ENCODE results near the gene DMXL1.

The DMXL1 gene

DNA sequence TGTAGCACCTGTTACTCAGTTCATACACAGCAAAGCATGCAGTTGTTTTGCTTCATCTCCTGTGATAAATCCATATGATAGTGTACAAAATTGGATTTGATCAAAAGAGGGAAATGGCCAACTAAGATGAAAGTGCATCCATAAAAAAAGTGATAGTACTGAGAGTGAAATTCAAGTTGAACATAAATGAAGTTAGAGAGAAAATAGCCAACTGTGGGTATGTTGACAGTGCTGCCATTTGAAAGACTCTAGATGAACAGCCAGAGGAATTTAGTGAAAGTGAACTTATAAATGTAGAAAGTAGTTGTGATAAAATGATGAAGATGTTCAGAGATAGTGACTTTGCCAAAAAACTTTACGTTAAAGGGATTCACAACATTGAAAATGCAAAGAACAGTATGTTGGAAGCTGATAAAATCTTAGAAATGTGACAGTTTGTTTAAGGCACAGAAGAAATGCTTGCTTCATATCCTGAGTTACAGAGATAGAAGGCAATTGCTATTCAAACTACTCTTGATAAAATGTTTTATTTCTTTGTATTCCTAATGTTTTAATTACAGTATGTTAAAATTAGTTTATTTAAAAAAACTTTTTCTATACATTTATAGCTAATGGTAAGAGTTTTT lies 119.7 kb downstream of the DMXL1 start:
- Histone ChIP-seq H3K27me3 (ENCODE audit: insufficient read depth, low read length, poor library complexity) (no peaks in the 10 kb centered on the region), H2AFZ (ENCODE audit: low read depth, low read length) (no peak overlapping the region), H3K4me2 (ENCODE audit: insufficient read depth, low read length) (no peak overlapping the region), H3K79me2 (ENCODE audit: insufficient read depth, low read length) (no peaks in the 10 kb centered on the region), H3K4me1 (ENCODE audit: insufficient read depth, low read length) (peaks cover 15% of the 10 kb centered on the region), H3K4me3 (ENCODE audit: low read depth in 1 of 2, low read length in 2 of 2) (no peak overlapping the region), H3K36me3 (ENCODE audit: insufficient read depth, low read length) (peaks cover 30% of the 10 kb centered on the region; the same call in 1 of the 2 replicates), H3K9ac (ENCODE audit: low read depth, low read length) (no peak overlapping the region), H3K27ac (ENCODE audit: low read length) (no peak overlapping the region), H4K20me1 (ENCODE audit: insufficient read depth, low read length) (no peaks in the 10 kb centered on the region), H3K9me3 (ENCODE audit: insufficient read depth, low read length, severe bottlenecking) (no peaks in the 10 kb centered on the region)
- DNase-seq (no peak), ATAC-seq (ENCODE audit: insufficient read depth, low read depth) (no peak)
- TF ChIP-seq EZH2 (IDR thresholded peaks at IDR 0.05; ENCODE audit: borderline replicate concordance, low read depth, low read length, severe bottlenecking) = no peak
- no peak for TF ChIP-seq CTCF (IDR thresholded peaks at IDR 0.05; ENCODE audit: borderline replicate concordance, extremely low read depth, low read length, poor library complexity, severe bottlenecking)

DNA sequence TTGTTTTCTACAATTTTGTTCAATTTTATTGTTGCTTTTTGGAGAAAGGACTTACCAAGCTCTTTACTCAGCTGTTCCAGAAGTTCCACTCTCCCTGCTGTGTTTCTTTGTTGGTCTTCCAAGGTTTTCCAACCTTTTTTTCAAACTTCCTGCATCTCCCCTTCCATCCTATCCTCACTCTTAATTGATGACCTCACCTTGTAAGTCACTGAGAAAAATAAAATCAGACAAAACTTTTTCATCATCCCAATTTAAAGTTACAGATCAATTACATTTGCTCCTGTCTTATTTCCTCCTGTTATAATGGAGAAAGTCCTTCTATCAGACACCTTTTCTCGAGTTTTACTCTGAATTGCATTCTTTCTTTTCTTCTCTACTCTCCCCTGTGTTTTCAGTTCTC lies 121.1 kb downstream of the DMXL1 start:
- no peak overlapping the region for H3K4me2 ChIP-seq (ENCODE audit: insufficient read depth, low read length)
- no peaks in the 10 kb centered on the region for H3K27me3 ChIP-seq (ENCODE audit: insufficient read depth, low read length, poor library complexity)
- H3K36me3 ChIP-seq (ENCODE audit: insufficient read depth, low read length) = peaks cover 39% of the 10 kb centered on the region; the same call in 1 of the 2 replicates
- H3K4me1 ChIP-seq (ENCODE audit: insufficient read depth, low read length) = peaks cover 15% of the 10 kb centered on the region
- no peak overlapping the region for H2AFZ ChIP-seq (ENCODE audit: low read depth, low read length)
- no peak for ATAC-seq (ENCODE audit: insufficient read depth, low read depth)
- H3K9me3 ChIP-seq (ENCODE audit: insufficient read depth, low read length, severe bottlenecking) = no peaks in the 10 kb centered on the region
- TF ChIP-seq EZH2 (IDR thresholded peaks at IDR 0.05; ENCODE audit: borderline replicate concordance, low read depth, low read length, severe bottlenecking) (no peak), CTCF (IDR thresholded peaks at IDR 0.05; ENCODE audit: borderline replicate concordance, extremely low read depth, low read length, poor library complexity, severe bottlenecking) (no peak)
- no peak overlapping the region for H3K4me3 ChIP-seq (ENCODE audit: low read depth in 1 of 2, low read length in 2 of 2)
- H3K9ac ChIP-seq (ENCODE audit: low read depth, low read length) = no peak overlapping the region
- no peaks in the 10 kb centered on the region for H3K79me2 ChIP-seq (ENCODE audit: insufficient read depth, low read length)
- H4K20me1 ChIP-seq (ENCODE audit: insufficient read depth, low read length) = no peaks in the 10 kb centered on the region
- H3K27ac ChIP-seq (ENCODE audit: low read length) = 0 out of 2 replicates have a peak overlapping the region, but pooled peaks have one; percentile 17
- DNase-seq = no peak

- ATAC-seq (ENCODE audit: insufficient read depth, low read depth) = no peak
- H3K4me2 ChIP-seq (ENCODE audit: insufficient read depth, low read length) = no peak overlapping the region
- peaks cover 39% of the 10 kb centered on the region for H3K36me3 ChIP-seq (ENCODE audit: insufficient read depth, low read length)
- no peaks in the 10 kb centered on the region for H3K4me1 ChIP-seq (ENCODE audit: insufficient read depth, low read length)
- no peak overlapping the region for H3K4me3 ChIP-seq (ENCODE audit: low read depth in 1 of 2, low read length in 2 of 2)
- H3K27ac ChIP-seq (ENCODE audit: low read length) = no peak overlapping the region
- H3K9ac ChIP-seq (ENCODE audit: low read depth, low read length) = no peak overlapping the region
- no peaks in the 10 kb centered on the region for H3K27me3 ChIP-seq (ENCODE audit: insufficient read depth, low read length, poor library complexity)
- H2AFZ ChIP-seq (ENCODE audit: low read depth, low read length) = no peak overlapping the region
- H4K20me1 ChIP-seq (ENCODE audit: insufficient read depth, low read length) = no peaks in the 10 kb centered on the region
- no peaks in the 10 kb centered on the region for H3K79me2 ChIP-seq (ENCODE audit: insufficient read depth, low read length)
- DNase-seq = no peak
- TF ChIP-seq CTCF (IDR thresholded peaks at IDR 0.05; ENCODE audit: borderline replicate concordance, extremely low read depth, low read length, poor library complexity, severe bottlenecking) = no peak
- TF ChIP-seq EZH2 (IDR thresholded peaks at IDR 0.05; ENCODE audit: borderline replicate concordance, low read depth, low read length, severe bottlenecking) = no peak
- no peaks in the 10 kb centered on the region for H3K9me3 ChIP-seq (ENCODE audit: insufficient read depth, low read length, severe bottlenecking)
Measured at GRCh38 chr5:119200795-119201194, 129.9 kb downstream of the DMXL1 start.
